ENCODE data around the gene CBARP.

DNA sequence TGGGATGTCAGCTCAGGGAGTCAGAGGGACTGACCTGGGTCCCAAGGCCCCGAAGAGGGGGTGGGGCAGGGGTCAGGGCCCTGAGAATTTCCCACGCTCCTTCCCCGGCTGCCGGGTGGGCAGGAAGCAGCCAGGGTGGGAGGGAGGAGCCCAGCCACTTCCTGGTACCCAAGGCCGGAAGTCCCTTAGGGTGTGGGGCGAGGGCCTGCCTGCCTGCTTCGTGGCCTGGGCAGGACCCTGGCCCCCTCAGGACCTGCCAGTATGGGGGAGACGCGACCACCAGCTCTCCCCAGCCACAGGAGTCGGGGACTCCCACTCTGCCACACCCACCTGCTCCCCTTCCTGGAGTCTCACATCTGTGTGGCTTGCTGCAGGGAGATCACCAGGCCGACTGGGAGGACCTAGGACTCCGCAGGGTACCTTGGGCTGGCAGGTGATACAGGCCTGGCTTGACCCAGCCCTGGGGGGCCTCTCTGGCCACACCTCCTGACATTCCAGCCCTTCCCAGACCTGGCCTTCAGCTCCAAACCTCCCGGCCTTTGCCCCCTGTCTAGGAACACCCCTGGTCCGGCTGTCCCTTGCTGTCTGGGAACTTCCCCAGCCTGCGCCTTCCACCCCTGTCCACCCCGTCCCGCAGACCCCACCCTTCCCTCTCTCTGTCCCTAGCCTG is 21.5 kb upstream of the CBARP start:
- TF ChIP-seq EZH2phosphoT487 (IDR thresholded peaks at IDR 0.05; ENCODE audit: insufficient read depth, low read depth) (no peak), EZH2 (IDR thresholded peaks at IDR 0.05; ENCODE audit: insufficient read depth, poor library complexity, severe bottlenecking) (no peak)

Measured in GM23248 (cell line).